Frontal cortex (tissue), 4 donors: ENCODE results near the gene PKP1. TPM values are rescaled to one million over a fixed set of nuclear protein-coding genes. Genes with fewer than 3 reads are reported as not detected.

Experiments
- DNase-seq, 2 donors: peaks; one replicate each; pipeline ENCODE4 v3.0.0; 2012; ENCODE audit warnings: low spot score in 2 of 2
- FAIRE-seq: peaks from 2 replicates; lab custom pipeline; 2012; peaks lifted over from hg19 to GRCh38; lab: Jason Lieb, UNC
- total RNA-seq: library from RNA; depleted of rRNA; stranded (reverse); fragments of >200 nt; gene quantifications from one replicate; pipeline ENCODE4 v1.2.3, GENCODE V29; 2014
- donor health status: control.
- donor health status: control.
- donor health status: control.

PKP1 gene
- total RNA-seq, 1 donor from 2014 or later = under 0.01 TPM

GRCh38 chr1:201344206-201345080 lies 61.1 kb downstream of the PKP1 start:
- DNase-seq = no peak
- no peak for FAIRE-seq

- no peak for DNase-seq
- FAIRE-seq = no peak
Measured at GRCh38 chr1:201345081-201345355, 61.7 kb downstream of the PKP1 start.

GRCh38 chr1:201346337-201346939 lies 63.1 kb downstream of the PKP1 start:
- no peak for DNase-seq
- FAIRE-seq = no peak

GRCh38 chr1:201346987-201347386 lies 63.7 kb downstream of the PKP1 start:
- DNase-seq (no peak), FAIRE-seq (no peak)

- DNase-seq (no peak), FAIRE-seq (no peak)
Measured at GRCh38 chr1:201347498-201348210, 64.3 kb downstream of the PKP1 start.

- no peak for FAIRE-seq
- DNase-seq = peak in 1 of 2 donors; percentile 60
Measured at GRCh38 chr1:201348211-201348566, 64.9 kb downstream of the PKP1 start.

- FAIRE-seq (no peak), DNase-seq (no peak)
Measured at GRCh38 chr1:201349092-201349491, 65.8 kb downstream of the PKP1 start.

GRCh38 chr1:201350361-201350725 lies 67.0 kb downstream of the PKP1 start:
- DNase-seq (no peak), FAIRE-seq (no peak)

- FAIRE-seq (no peak), DNase-seq (no peak)
Measured at GRCh38 chr1:201350884-201351283, 67.6 kb downstream of the PKP1 start.

GRCh38 chr1:201351617-201352016 lies 68.3 kb downstream of the PKP1 start:
- no peak for DNase-seq
- no peak for FAIRE-seq

GRCh38 chr1:201353186-201353940 lies 70.1 kb downstream of the PKP1 start:
- FAIRE-seq = no peak
- no peak for DNase-seq

GRCh38 chr1:201354151-201354900 lies 71.0 kb downstream of the PKP1 start:
- FAIRE-seq = no peak
- no peak for DNase-seq

- FAIRE-seq = no peak
- DNase-seq = no peak
Measured at GRCh38 chr1:201354901-201355295, 71.6 kb downstream of the PKP1 start.

GRCh38 chr1:201355471-201355870 lies 72.2 kb downstream of the PKP1 start:
- DNase-seq = no peak

GRCh38 chr1:201356236-201356635 lies 72.9 kb downstream of the PKP1 start:
- FAIRE-seq (no peak), DNase-seq (no peak)

More at GRCh38 chr1:201355471-201355870, 72.2 kb downstream of the PKP1 start:
- no peak for FAIRE-seq

- DNase-seq = no peak
- FAIRE-seq = no peak
Measured at GRCh38 chr1:201356701-201357100, 73.4 kb downstream of the PKP1 start.

GRCh38 chr1:201357211-201357610 lies 73.9 kb downstream of the PKP1 start:
- no peak for DNase-seq
- FAIRE-seq = no peak

- DNase-seq = no peak
- no peak for FAIRE-seq
Measured at GRCh38 chr1:201357636-201358348, 74.5 kb downstream of the PKP1 start.

GRCh38 chr1:201358596-201358995 lies 75.3 kb downstream of the PKP1 start:
- no peak for DNase-seq
- no peak for FAIRE-seq
